Right ventricle myocardium inferior (tissue), 1 donor: ENCODE results near the gene TNFRSF17. TPM values are rescaled to one million over a fixed set of nuclear protein-coding genes. Genes with fewer than 3 reads are reported as not detected.

Experiments
- ATAC-seq: fragments of 200-7000 bp; cut with Tn5 transposase; one replicate; pipeline ENCODE4 v1.9.1; 2020; ENCODE audit warnings: mild to moderate bottlenecking, moderate library complexity
- DNase-seq: peaks from one replicate; pipeline ENCODE4 v3.0.0; 2021; ENCODE audit errors: missing footprints
- intact Hi-C: fragments of 100-400 bp; cut with DNase I; formaldehyde crosslinking; loops from one replicate; pipeline ENCODE4 v1.11.0; 2022
- total RNA-seq: library from RNA; stranded (reverse); fragmentation: NEBNext Ultra II Directional; extraction: Animal tissue kit (Norgen Biotek cat#: 25700); gene quantifications from one replicate; pipeline ENCODE4 v1.2.1, GENCODE V29; 2021
- donor health status: DM: no; HTN: yes; CAD: no; lungs with severe emphysema.

The TNFRSF17 gene
- total RNA-seq, 1 donor from 2014 or later: not detected

- intact Hi-C loops: no loop called here
- ATAC-seq (no peak), DNase-seq (no peak)
Observed at GRCh38 chr16:11992586-11993524, 27.8 kb downstream of the TNFRSF17 start.

- intact Hi-C loops: no loop called here
- peak; percentile 66 for ATAC-seq
- peak; percentile 69 for DNase-seq
Observed at GRCh38 chr16:11994143-11995119, 29.4 kb downstream of the TNFRSF17 start.

- ATAC-seq (no peak), DNase-seq (no peak)
- intact Hi-C loops: no loop called here
Observed at GRCh38 chr16:11996433-11997330, 31.7 kb downstream of the TNFRSF17 start.

- intact Hi-C loops: no loop called here
- ATAC-seq: no peak
- DNase-seq: no peak
Observed at GRCh38 chr16:12000032-12000431, 35.0 kb downstream of the TNFRSF17 start.

GRCh38 chr16:12002447-12003006, 37.5 kb downstream of the TNFRSF17 start:
- intact Hi-C loops: no loop called here
- ATAC-seq: peak; percentile 51
- DNase-seq: no peak

- DNase-seq: no peak
- no peak for ATAC-seq
- intact Hi-C loops: no loop called here
Observed at GRCh38 chr16:12006637-12007036, 41.6 kb downstream of the TNFRSF17 start.

- intact Hi-C loops: no loop called here
- DNase-seq (no peak), ATAC-seq (no peak)
Observed at GRCh38 chr16:12009462-12009861, 44.5 kb downstream of the TNFRSF17 start.

GRCh38 chr16:12009922-12010321, 44.9 kb downstream of the TNFRSF17 start:
- intact Hi-C loops: no loop called here
- ATAC-seq: no peak

GRCh38 chr16:12010388-12011251, 45.6 kb downstream of the TNFRSF17 start:
- DNase-seq: no peak
- intact Hi-C loops: no loop called here
- peak; percentile 48 for ATAC-seq

More at GRCh38 chr16:12009922-12010321, 44.9 kb downstream of the TNFRSF17 start:
- no peak for DNase-seq

- intact Hi-C loops: no loop called here
- ATAC-seq (no peak), DNase-seq (no peak)
Observed at GRCh38 chr16:12011565-12011964, 46.6 kb downstream of the TNFRSF17 start.

- ATAC-seq (no peak), DNase-seq (no peak)
- intact Hi-C loops: no loop called here
Observed at GRCh38 chr16:12016291-12016947, 51.4 kb downstream of the TNFRSF17 start.

- no peak for ATAC-seq
Observed at GRCh38 chr16:12017558-12017957, 52.5 kb downstream of the TNFRSF17 start.

More at GRCh38 chr16:12017558-12017957, 52.5 kb downstream of the TNFRSF17 start:
- intact Hi-C loops: no loop called here
- no peak for DNase-seq

Other genes with a start within 250 kb of the TNFRSF17 start
- gene TXNDC11, start 222.4 kb upstream of the TNFRSF17 start, total RNA-seq: 20.3 TPM
- 22.6 TPM for gene ZC3H7A, start 168.0 kb upstream of the TNFRSF17 start, total RNA-seq
- gene RSL1D1, start 113.7 kb upstream of the TNFRSF17 start, total RNA-seq: 111 TPM
- gene GSPT1, start 49.3 kb upstream of the TNFRSF17 start, total RNA-seq: 91.4 TPM
- 0.73 TPM for gene NPIPB2, start 23.2 kb upstream of the TNFRSF17 start, total RNA-seq
- 11.4 TPM for gene SNX29, start 11.5 kb downstream of the TNFRSF17 start, total RNA-seq